ENCODE data around the gene TENM4.

- no peak for TF ChIP-seq CTCF (IDR thresholded peaks at IDR 0.05)
- TF ChIP-seq EZH2 (IDR thresholded peaks at IDR 0.05) = no peak
Observed at GRCh38 chr11:79070518-79070917, 370.3 kb downstream of the TENM4 start.

Measured in neural progenitor cell (in vitro differentiated cells).